Measurements from ENCODE around the gene WSB1.
A peak's percentile ranks its signal among the peaks of the same experiment; 100 is the strongest.
"Not testable (repeated sequence)": the region's sequence is repeated elsewhere in the genome, so short reads cannot be mapped to it uniquely, and the experiment has no call there.

WSB1 gene

DNA sequence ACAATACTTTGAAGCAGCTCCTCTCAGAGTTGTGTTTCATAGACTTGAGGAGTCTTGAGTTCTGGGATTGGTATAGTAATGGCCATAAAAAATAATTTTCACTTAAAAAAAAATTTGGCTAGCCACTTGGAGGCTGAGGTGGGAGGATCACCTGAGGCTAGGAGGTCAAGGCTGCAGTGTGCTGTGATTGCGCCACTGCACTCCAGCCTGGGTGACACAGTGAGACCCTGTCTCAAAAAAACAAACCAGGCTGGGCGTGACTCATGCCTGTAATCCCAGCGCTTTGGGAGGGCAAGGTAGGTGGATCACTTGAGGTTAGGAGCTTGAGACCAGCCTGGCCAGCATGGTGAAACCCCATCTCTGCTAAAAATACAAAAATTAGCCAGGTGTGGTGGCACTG lies 14.8 kb upstream of the WSB1 start:
- not testable (repeated sequence) for DNase-seq (ENCODE audit: low read depth)

- no peak for DNase-seq (ENCODE audit: low read depth)
Observed at GRCh38 chr17:27280527-27280926, 13.4 kb upstream of the WSB1 start.

GRCh38 chr17:27281438-27281837 lies 12.5 kb upstream of the WSB1 start:
- DNase-seq (ENCODE audit: low read depth): no peak

DNA sequence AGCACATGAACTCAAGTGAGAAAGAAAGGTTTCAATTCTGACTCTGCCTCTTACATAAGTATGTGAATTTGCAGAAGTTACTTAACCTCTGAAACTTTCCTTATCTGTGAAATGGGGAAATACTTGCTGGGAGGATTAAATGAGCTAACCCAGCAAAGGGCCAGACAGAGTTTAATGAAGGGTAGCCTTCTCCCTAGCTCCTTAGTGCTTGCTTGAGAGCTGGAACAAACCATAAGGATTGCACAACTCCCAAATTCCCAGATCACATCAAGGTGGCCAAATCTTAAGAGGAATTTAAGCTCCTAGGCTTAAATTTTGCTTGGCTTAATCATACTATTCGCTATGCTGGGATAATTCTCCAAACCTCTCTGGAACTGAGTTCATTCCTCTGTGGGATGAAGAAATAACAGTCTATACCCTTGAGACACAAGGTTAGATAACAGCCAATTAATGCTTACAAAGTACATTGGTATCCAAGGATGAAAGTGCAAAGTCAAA lies 11.8 kb upstream of the WSB1 start:
- DNase-seq (ENCODE audit: low read depth): no peak

GRCh38 chr17:27283060-27283459 lies 10.9 kb upstream of the WSB1 start:
- DNase-seq (ENCODE audit: low read depth): no peak

GRCh38 chr17:27283751-27284150 lies 10.2 kb upstream of the WSB1 start:
- no peak for DNase-seq (ENCODE audit: low read depth)

DNA sequence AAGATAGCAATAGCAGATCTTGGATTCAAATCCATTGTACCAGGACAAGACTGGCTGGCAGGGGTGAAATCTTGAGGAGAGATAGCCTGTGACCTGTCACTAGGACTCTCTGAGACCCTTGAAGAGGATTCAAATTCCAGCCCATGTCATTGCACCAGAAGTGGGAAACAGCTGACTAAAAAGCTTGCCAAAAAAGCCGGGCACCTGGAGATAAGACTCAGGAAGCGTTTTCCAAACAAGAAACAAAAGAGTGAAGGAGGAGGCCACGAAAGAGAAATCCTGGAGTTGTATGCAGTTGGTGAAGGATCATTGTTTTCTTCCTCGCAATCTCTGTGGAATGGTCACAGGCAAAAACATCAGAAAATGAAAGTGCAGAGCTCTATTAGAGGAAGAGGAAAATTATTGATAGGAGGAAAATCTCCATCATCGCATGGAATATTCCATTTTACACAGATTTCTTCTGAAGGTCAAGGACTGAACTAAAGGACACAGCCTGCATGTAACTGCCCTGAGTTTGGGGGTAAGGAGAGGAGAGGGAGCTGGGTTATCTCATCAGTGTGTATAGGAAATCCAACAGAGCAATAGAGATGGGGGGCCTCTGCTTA lies 9.0 kb upstream of the WSB1 start:
- DNase-seq (ENCODE audit: low read depth): no peak

DNA sequence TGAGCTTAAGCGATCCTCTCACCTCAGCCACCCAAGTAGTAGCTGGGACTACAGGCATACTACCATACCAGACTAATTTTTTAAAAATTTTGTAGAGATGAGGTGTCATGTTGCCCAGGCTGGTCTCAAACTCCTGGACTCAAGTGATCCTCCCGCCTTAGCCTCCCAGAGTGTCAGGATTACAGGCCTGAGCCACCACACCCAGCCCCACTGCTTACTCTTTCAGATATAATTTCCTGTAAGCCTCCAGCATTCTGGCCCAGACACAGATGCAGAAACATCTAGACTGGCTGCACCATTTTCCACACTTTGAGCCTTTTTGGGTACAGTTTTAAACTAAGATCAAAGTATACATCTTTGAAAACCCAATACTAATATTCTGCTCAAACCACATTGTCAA lies 8.4 kb upstream of the WSB1 start:
- no peak for DNase-seq (ENCODE audit: low read depth)

DNA sequence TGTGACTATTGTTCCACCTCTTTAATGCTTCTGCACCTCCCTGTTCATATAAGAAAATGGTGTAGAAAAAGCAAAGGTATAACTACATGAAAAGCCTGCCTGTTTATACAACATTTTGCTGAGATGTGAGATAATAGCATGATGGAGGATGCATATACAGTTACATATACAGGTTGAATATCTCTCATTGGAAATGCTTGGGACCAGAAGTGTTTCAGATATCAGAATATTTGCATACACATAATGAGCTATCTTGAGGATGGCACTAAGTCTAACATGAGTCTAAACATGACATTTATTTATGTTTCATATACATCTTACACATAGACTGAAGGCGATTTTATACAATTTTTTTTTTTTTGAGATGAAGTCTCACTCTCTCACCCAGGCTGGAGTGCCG lies 5.7 kb upstream of the WSB1 start:
- DNase-seq (ENCODE audit: low read depth): no peak

GRCh38 chr17:27289856-27290255 lies 4.1 kb upstream of the WSB1 start:
- no peak for DNase-seq (ENCODE audit: low read depth)

DNA sequence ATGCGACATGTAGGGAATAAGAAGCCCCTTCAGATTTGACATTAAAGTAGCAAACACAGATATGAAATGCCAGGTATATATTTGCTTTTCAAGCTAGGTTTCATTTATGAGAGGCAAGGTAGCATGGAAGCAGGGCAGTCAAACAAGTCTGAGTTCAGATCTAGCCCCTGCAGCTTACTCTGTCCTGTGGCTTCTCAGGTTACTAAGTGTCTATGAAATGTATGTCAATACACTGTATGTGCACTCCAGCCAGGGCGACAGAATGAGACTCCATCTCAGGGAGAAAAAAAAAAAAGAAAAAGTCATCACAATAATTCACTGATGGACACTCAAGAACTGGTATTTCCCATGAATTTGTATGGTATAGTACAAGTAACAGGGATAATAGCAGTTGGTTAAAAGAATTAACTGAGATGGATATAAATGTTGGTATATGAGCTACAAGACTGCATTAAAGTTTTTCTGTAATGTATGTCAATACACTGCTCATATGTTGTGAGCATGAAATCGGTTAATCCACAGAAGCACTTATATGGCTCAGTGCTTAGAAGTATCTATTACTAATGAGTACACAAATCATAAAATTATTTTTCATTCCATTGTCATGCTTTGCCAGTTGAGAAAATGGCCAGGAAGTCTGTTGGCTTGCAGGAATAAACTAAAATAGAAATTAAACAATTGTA lies 2.9 kb upstream of the WSB1 start:
- DNase-seq (ENCODE audit: low read depth): no peak

GRCh38 chr17:27293359-27293897 lies 486 bp upstream of the WSB1 start:
- DNase-seq (ENCODE audit: low read depth): no peak

DNA sequence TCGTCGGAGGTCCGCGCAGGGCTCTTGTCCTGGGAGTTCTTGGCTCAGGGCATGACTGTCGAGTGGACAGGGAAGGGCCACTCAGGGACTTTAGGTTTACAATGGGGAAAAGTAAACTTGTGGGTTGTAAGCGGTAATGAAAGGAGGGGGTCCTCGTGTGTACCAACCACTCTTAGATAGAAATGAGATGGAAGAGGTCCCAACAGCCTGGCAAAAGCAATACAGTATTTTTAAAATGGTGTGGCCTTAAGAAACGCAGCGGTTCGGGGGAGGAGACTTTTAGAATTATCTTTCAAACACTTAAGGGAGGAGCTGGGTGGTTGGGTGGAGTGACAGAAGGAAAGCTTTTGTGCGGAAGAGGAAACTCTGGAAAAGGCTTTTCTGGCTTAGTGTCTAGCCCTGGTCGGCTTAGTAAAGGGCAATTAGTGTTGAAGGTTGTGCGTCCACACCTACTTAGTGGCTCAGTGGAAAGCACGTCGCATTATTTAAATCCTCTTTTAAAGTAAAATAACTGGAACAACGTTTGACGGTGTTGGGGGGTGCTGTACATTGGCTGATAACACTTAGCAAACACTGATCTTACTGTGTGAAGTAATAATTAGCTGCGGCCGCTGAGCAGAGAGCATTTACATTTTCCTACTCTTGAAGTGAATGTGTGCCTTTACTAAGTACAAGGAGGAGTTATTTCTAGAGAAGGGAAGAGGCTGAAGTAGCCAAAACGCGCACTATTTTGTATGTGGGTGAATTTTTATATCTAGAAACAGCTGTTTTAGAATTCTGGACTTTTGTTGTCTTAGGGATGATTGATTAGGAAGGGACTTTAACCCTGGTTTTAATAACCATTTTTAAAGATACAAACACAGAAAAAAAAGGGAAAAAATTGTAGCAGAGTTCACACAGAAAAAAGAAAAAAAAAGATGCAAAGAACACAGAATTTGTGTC lies 1.0 kb downstream of the WSB1 start:
- DNase-seq (ENCODE audit: low read depth): peak; percentile 26

- DNase-seq (ENCODE audit: low read depth): no peak
Observed at GRCh38 chr17:27295945-27296344, 2.0 kb downstream of the WSB1 start.

DNA sequence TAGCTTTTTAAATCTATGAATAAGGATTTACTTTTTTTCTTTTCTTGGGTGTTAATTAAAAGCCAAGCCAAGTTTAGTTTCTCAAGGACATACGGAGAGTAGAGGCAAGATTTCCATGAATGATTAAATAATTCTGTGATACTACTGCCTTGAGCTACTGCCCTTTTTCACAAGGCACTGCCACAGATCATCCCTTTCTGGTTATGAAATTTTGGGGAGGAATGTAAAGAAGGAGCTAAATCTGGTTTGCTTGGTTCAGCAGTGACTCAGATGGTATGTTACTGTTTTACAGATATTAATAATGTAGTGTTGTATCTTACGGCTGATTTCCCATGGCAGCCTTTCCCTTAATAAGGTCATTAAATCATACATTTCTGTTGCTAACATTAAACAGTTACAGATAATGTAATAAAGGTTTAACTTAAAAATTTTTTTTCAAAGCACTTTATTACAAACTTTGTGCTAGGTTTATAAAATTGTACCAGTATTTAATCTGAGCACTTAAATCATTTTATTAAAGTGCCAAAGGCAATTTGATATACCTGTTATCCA lies 2.6 kb downstream of the WSB1 start:
- no peak for DNase-seq (ENCODE audit: low read depth)

DNA sequence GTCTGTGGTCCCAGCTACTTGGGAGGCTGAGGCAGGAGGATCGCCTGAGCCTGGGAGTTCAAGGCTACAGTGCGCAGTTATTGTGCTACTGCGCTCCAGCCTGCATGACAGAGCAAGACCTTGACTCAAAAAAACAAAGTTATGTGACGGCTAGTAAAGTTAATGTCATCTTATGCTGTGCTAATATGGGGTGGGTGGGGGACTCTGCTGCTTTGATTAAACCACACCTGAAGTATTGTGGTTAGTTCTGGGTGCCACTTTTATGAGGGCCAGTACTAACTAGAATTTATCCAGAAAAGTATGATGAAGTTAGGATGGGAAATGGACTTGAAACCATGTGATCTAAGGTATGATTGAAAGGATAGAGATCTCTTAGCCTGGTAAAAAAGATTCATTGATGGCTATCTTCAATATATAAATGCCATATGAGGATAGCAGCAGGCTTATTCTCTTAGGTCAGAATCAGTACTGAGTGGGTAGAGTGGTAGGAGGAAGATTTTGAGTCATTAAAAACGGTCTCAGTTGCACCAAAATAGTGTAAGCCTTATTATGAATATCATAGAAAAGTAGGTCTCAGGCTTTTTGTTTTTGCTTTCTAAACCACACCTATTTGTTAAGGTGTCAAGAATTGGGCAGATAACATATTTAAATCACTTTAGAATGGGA lies 5.6 kb downstream of the WSB1 start:
- no peak for DNase-seq (ENCODE audit: low read depth)

DNA sequence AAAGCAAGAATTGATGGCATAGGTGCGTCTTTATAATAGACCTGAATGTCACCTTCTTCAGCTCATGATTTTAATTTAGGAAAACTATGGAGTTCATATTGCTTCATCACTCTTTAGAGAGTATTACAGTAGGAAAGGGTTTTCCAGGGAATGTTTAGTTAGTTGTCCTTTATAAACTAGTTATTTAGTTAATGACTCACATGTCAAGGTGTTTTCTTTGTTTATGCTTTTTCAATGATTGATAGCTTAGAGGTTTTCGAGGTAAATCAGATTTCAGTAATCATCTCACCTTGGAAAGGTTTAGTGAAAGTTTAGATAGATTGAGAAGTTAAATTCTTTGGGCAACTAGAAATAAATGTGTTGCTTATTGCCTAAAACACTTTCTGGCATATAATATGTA lies 9.8 kb downstream of the WSB1 start:
- DNase-seq (ENCODE audit: low read depth): no peak

GRCh38 chr17:27306276-27306835 lies 12.4 kb downstream of the WSB1 start:
- no peak for DNase-seq (ENCODE audit: low read depth)

DNA sequence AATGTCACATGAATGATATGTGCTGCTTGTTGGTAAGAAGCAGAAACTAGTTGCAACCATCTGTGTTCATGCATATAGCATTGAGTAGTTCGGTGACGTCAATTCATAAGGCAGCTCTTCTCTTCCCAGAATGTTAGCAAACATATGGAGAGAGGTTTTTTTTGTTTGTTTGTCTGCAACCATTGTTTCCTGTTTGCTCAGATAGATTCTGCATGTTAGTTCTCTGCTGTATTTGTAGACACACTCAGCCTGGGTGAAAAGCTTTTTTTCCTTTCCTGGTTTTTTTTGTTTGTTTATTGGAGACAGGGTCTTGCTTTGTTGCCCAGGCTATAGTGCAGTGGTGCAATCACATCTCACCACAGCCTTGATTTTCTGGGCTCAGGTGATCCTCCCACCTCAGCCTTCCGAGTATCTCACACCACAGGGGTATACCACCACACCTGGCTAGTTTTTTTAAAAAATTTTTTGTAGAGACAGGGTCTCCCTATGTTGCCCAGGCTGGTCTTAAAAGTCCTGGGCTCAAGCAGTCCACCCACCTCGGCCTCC lies 16.7 kb downstream of the WSB1 start:
- DNase-seq (ENCODE audit: low read depth): no peak

DNA sequence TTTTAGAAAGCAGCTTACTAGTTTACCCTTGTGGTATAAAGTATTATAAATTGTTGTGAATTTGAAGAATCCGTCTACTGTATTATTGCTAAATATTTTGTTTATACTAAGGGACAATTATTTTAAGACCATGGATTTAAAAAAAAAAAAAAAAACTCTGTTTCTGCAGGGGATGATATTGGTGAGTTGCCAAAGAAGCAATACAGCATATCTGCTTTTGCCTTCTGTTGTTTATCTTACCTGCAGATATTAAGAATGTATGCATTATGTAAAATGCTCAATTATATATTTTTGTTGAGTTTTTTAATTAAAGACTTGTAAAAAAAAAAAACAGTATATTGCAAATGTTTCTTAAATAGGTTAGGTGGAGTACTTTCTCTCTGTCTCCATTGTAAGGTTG lies 19.4 kb downstream of the WSB1 start:
- DNase-seq (ENCODE audit: low read depth): no peak

GRCh38 chr17:27315322-27315721 lies 21.4 kb downstream of the WSB1 start:
- DNase-seq (ENCODE audit: low read depth): no peak
